ENCODE results near the gene KCNK18.

KCNK18 gene

GRCh38 chr10:117163954-117164548, 33.2 kb upstream of the KCNK18 start:
- Histone ChIP-seq H3K4me2 (ENCODE audit: low read length) (no peak overlapping the region), H4K20me1 (ENCODE audit: insufficient read depth, low read length) (no peaks in the 10 kb centered on the region)
- TF ChIP-seq, protein P1, sequence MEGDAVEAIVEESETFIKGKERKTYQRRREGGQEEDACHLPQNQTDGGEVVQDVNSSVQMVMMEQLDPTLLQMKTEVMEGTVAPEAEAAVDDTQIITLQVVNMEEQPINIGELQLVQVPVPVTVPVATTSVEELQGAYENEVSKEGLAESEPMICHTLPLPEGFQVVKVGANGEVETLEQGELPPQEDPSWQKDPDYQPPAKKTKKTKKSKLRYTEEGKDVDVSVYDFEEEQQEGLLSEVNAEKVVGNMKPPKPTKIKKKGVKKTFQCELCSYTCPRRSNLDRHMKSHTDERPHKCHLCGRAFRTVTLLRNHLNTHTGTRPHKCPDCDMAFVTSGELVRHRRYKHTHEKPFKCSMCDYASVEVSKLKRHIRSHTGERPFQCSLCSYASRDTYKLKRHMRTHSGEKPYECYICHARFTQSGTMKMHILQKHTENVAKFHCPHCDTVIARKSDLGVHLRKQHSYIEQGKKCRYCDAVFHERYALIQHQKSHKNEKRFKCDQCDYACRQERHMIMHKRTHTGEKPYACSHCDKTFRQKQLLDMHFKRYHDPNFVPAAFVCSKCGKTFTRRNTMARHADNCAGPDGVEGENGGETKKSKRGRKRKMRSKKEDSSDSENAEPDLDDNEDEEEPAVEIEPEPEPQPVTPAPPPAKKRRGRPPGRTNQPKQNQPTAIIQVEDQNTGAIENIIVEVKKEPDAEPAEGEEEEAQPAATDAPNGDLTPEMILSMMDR (IDR thresholded peaks at IDR 0.05; ENCODE audit: low read length) = no peak
- no peak for TF ChIP-seq EZH2 (IDR thresholded peaks at IDR 0.05; ENCODE audit: borderline replicate concordance, low read length)

DNA sequence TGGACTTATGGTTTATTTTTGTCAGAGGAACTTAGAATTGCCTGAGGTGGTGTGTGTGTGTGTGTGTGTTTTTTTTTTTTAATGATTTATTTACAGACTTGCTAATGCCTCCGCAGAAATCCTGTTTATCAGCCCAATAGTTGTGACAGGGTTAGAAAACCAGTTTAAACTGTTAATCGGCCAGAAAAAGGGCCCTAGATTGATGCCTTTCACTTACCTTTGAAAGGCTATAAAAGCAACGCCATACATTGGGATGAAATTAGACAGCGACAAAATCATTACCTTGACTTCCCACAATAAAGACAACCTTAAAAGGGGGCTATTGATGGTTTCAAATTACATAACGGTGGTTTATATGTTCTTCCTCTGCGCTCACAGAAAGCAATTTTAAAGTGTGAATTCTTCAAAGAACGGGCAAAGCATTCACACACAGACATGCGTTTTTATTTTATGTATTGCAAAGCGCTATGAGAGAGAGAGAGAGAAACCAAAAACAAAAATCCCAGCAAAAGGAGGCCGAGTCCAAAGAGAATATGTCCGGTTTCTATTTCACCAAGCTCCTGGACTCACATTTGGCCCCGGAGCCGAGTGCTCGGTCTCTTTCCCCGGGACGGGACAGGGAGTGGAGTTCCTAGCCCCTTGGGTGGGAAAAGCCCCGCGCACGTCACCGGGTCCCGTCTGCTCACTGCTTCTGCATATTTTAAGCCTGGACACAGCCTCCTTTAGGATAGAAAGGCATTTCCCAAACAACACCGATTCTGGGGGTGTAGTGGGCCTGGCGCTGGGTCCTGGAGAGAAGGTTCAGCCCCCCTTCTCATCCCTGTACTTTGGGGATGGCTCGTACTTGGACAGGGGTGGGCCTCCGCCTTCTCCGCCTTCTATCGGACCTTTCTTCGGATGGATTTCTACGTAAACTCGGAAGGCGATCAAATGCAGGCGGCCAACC, 32.4 kb upstream of the KCNK18 start:
- Histone ChIP-seq H3K36me3 (ENCODE audit: insufficient read depth, low read length) (no peaks in the 10 kb centered on the region), H3K4me3 (ENCODE audit: low read depth, low read length, poor library complexity, severe bottlenecking) (no peak overlapping the region), H3K4me1 (ENCODE audit: insufficient read depth, low read length, severe bottlenecking) (no peaks in the 10 kb centered on the region), H3K27ac (ENCODE audit: low read depth, low read length, poor library complexity, severe bottlenecking) (no peak overlapping the region), H2AFZ (ENCODE audit: low read length) (no peak overlapping the region), H3K79me2 (ENCODE audit: insufficient read depth, low read length) (no peaks in the 10 kb centered on the region), H3F3A (ENCODE audit: insufficient read depth, low read length) (no peaks in the 10 kb centered on the region), H3K9ac (ENCODE audit: low read length) (no peak overlapping the region), H3K4me2 (ENCODE audit: low read length) (no peak overlapping the region), H3K9me2 (ENCODE audit: low read depth, low read length) (no peaks in the 10 kb centered on the region), H4K20me1 (ENCODE audit: insufficient read depth, low read length) (no peaks in the 10 kb centered on the region), H3K9me3 (ENCODE audit: low read length) (no peaks in the 10 kb centered on the region), H3K27me3 (ENCODE audit: insufficient read depth, low read length) (peaks cover 7% of the 10 kb centered on the region; the same call in 1 of the 2 replicates)
- TF ChIP-seq, protein P1 (IDR thresholded peaks at IDR 0.05; ENCODE audit: low read length) = no peak
- no peak for TF ChIP-seq EZH2 (IDR thresholded peaks at IDR 0.05; ENCODE audit: borderline replicate concordance, low read length)

More at GRCh38 chr10:117163954-117164548, 33.2 kb upstream of the KCNK18 start:
- Histone ChIP-seq H3K27me3 (ENCODE audit: insufficient read depth, low read length) (peaks cover 7% of the 10 kb centered on the region; the same call in 1 of the 2 replicates), H3K27ac (ENCODE audit: low read depth, low read length, poor library complexity, severe bottlenecking) (no peak overlapping the region), H3K9me2 (ENCODE audit: low read depth, low read length) (no peaks in the 10 kb centered on the region), H3K4me1 (ENCODE audit: insufficient read depth, low read length, severe bottlenecking) (no peaks in the 10 kb centered on the region), H3K36me3 (ENCODE audit: insufficient read depth, low read length) (no peaks in the 10 kb centered on the region), H3K79me2 (ENCODE audit: insufficient read depth, low read length) (no peaks in the 10 kb centered on the region), H3K9ac (ENCODE audit: low read length) (no peak overlapping the region), H2AFZ (ENCODE audit: low read length) (no peak overlapping the region), H3K9me3 (ENCODE audit: low read length) (no peaks in the 10 kb centered on the region), H3K4me3 (ENCODE audit: low read depth, low read length, poor library complexity, severe bottlenecking) (no peak overlapping the region), H3F3A (ENCODE audit: insufficient read depth, low read length) (no peaks in the 10 kb centered on the region)

GRCh38 chr10:117165538-117166417, 31.5 kb upstream of the KCNK18 start:
- Histone ChIP-seq H3K36me3 (ENCODE audit: insufficient read depth, low read length) (no peaks in the 10 kb centered on the region), H3K9me2 (ENCODE audit: low read depth, low read length) (no peaks in the 10 kb centered on the region), H3K9me3 (ENCODE audit: low read length) (no peaks in the 10 kb centered on the region), H4K20me1 (ENCODE audit: insufficient read depth, low read length) (no peaks in the 10 kb centered on the region), H3K27me3 (ENCODE audit: insufficient read depth, low read length) (peaks cover 7% of the 10 kb centered on the region; the same call in 1 of the 2 replicates), H3K4me1 (ENCODE audit: insufficient read depth, low read length, severe bottlenecking) (no peaks in the 10 kb centered on the region), H3K27ac (ENCODE audit: low read depth, low read length, poor library complexity, severe bottlenecking) (no peak overlapping the region), H3K9ac (ENCODE audit: low read length) (no peak overlapping the region), H3K4me2 (ENCODE audit: low read length) (no peak overlapping the region), H3K4me3 (ENCODE audit: low read depth, low read length, poor library complexity, severe bottlenecking) (no peak overlapping the region), H2AFZ (ENCODE audit: low read length) (no peak overlapping the region), H3F3A (ENCODE audit: insufficient read depth, low read length) (no peaks in the 10 kb centered on the region), H3K79me2 (ENCODE audit: insufficient read depth, low read length) (no peaks in the 10 kb centered on the region)
- no peak for TF ChIP-seq EZH2 (IDR thresholded peaks at IDR 0.05; ENCODE audit: borderline replicate concordance, low read length)
- TF ChIP-seq, protein P1 (IDR thresholded peaks at IDR 0.05; ENCODE audit: low read length) = peak; percentile 19; the same call in 1 of the 2 replicates
